K562 (cell line): ENCODE results near the gene ZNF41. TPM values are rescaled to one million over a fixed set of nuclear protein-coding genes. Genes with fewer than 3 reads are reported as not detected.

Experiments used
- ATAC-seq: fragments of 200-7000 bp; cut with Tn5 transposase; 3 replicates; pipeline ENCODE4 v1.9.1; 2020; ENCODE audit warnings: moderate library complexity
- BruUV-seq: library from RNA; stranded (reverse); fragments of 400-500 nt; replicated peaks from 2 replicates; lab custom pipeline; 2021; lab: Mats Ljungman, UMichigan
- CTCF ChIA-PET: fragments of 300-600 bp; formaldehyde crosslinking; extraction: SDS; loops from one replicate; lab custom pipeline; 2021; ENCODE audit warnings: low intra/inter-chr PET ratio; lab: Yijun Ruan, JAX
- POLR2A ChIA-PET: fragments of 300-600, 350-650 bp; sonication (Branson Sonifier 250); formaldehyde crosslinking; extraction: SDS; loops from one replicate; lab custom pipeline; 2021; ENCODE audit warnings: antibody characterized with exemption, inconsistent platforms; lab: Yijun Ruan, JAX
- DNase-seq, 4 experiments: peaks; one replicate each; pipeline versions ENCODE4 v3.0.0 to v3.0.0-alpha.2; 2011 to 2018; ENCODE audit warnings: low spot score in 3 of 4, mixed read lengths in 3 of 4; ENCODE audit errors: extremely low read depth in 1 of 4
- FAIRE-seq: peaks from 2 replicates; lab custom pipeline; 2011; peaks lifted over from hg19 to GRCh38; lab: Jason Lieb, UNC
- H2AFZ ChIP-seq: 2 replicates; pipeline ENCODE4 v1.6.0; 2011; ENCODE audit warnings: low read depth, low read length, control low read depth, inconsistent platforms
- H3K27ac ChIP-seq: fragments of 200-600 bp; 3 replicates; pipeline ENCODE4 v1.8.0; 2011; ENCODE audit warnings: low read depth, mild to moderate bottlenecking, control low read depth, inconsistent platforms, low read length, moderate library complexity, mixed read lengths; ENCODE audit errors: extremely low read depth
- H3K27me3 ChIP-seq, 2 experiments: fragments of 300-600 bp in 1 of 2; 2 replicates in 1 of 2; 3 replicates in 1 of 2; pipeline versions ENCODE4 v1.6.0 to v1.8.0; 2011; ENCODE audit warnings: inconsistent platforms in 2 of 2, low read length in 2 of 2, mild to moderate bottlenecking in 1 of 2, mixed read lengths in 1 of 2, moderate library complexity in 1 of 2; ENCODE audit not compliant: control insufficient read depth in 2 of 2, insufficient read depth in 2 of 2
- H3K36me3 ChIP-seq: fragments of 300-600 bp; 3 replicates; pipeline ENCODE4 v1.8.0; 2011; ENCODE audit warnings: mild to moderate bottlenecking, low read length, inconsistent platforms; ENCODE audit not compliant: control insufficient read depth, insufficient read depth
- H3K4me1 ChIP-seq, 2 experiments: fragments of 200-600 bp in 1 of 2; replicated peaks in 1 of 2; 2 replicates in 1 of 2; 3 replicates in 1 of 2; pipeline versions ENCODE4 v1.5.1 to v1.8.0; 2011; ENCODE audit warnings: inconsistent platforms in 2 of 2, low read length in 2 of 2, mild to moderate bottlenecking in 1 of 2, mixed read lengths in 1 of 2, moderate library complexity in 1 of 2; ENCODE audit not compliant: control insufficient read depth in 2 of 2, insufficient read depth in 2 of 2
- H3K4me2 ChIP-seq: 2 replicates; pipeline ENCODE4 v1.6.1; 2011; ENCODE audit warnings: low read length, control low read depth, inconsistent platforms, mixed read lengths; ENCODE audit not compliant: insufficient read depth
- H3K4me3 ChIP-seq: fragments of 200-600 bp; sonication (generic), shearing (Covaris generic); 2 replicates; pipeline ENCODE4 v1.5.1; 2016; ENCODE audit warnings: control low read depth, inconsistent platforms
- H3K79me2 ChIP-seq: fragments of 200-600 bp; 3 replicates; pipeline ENCODE4 v1.8.0; 2011; ENCODE audit warnings: low read length, inconsistent platforms; ENCODE audit not compliant: control insufficient read depth, insufficient read depth
- H3K9ac ChIP-seq, 2 experiments: 2 replicates each; pipeline versions ENCODE4 v1.6.0 to v1.6.1; 2011; ENCODE audit warnings: low read depth in 2 of 2, low read length in 2 of 2, control low read depth in 1 of 2, inconsistent platforms in 1 of 2, mild to moderate bottlenecking in 1 of 2, mixed read lengths in 1 of 2; ENCODE audit not compliant: insufficient read depth in 1 of 2
- H3K9me1 ChIP-seq: one replicate; pipeline ENCODE4 v1.6.0; 2011; ENCODE audit warnings: inconsistent platforms, mild to moderate bottlenecking, low read length, moderate library complexity; ENCODE audit not compliant: control insufficient read depth, insufficient read depth
- H3K9me3 ChIP-seq: replicated peaks from 2 replicates; pipeline ENCODE4 v1.5.1; 2011; ENCODE audit warnings: low read depth, low read length, inconsistent platforms; ENCODE audit not compliant: control insufficient read depth, insufficient read depth
- H4K20me1 ChIP-seq: replicated peaks from 2 replicates; pipeline ENCODE4 v1.6.1; 2011; ENCODE audit warnings: low read length, inconsistent platforms, mixed read lengths; ENCODE audit not compliant: control insufficient read depth, insufficient read depth
- ASH1L ChIP-seq: fragments of 450-650 bp; IDR thresholded peaks from 2 replicates; pipeline ENCODE4 v1.6.1; 2018; ENCODE audit warnings: borderline replicate concordance, mild to moderate bottlenecking, low read depth; ENCODE audit not compliant: partially characterized antibody
- HOXB6 ChIP-seq: fragments of 250-450 bp; sonication (Bioruptor Pico); IDR thresholded peaks from 2 replicates; pipeline ENCODE4 v1.5.1; 2022; ENCODE audit warnings: mild to moderate bottlenecking, borderline replicate concordance
- L3MBTL2 ChIP-seq: fragments of 450-650 bp; IDR thresholded peaks from 2 replicates; pipeline ENCODE4 v1.6.1; 2016; ENCODE audit warnings: mild to moderate bottlenecking, moderate library complexity
- LCOR ChIP-seq: sonication (generic); formaldehyde crosslinking; IDR thresholded peaks from 2 replicates; pipeline ENCODE4 v1.8.0; 2022; ENCODE audit warnings: mild to moderate bottlenecking, missing genetic modification reagents
- MCM5 ChIP-seq: fragments of 450-650 bp; IDR thresholded peaks from 2 replicates; pipeline ENCODE4 v1.6.1; 2016; ENCODE audit warnings: low read depth
- NFE2L1 ChIP-seq: fragments of 450-650 bp; IDR thresholded peaks from 2 replicates; pipeline ENCODE4 v1.6.1; 2016; ENCODE audit warnings: missing genetic modification characterization, low read depth, mild to moderate bottlenecking, missing compliant biosample characterization, moderate library complexity, borderline replicate concordance
- SAFB2 ChIP-seq: fragments of 200-400 bp; formaldehyde crosslinking; IDR thresholded peaks from 2 replicates; pipeline ENCODE4 v1.6.1; 2018; ENCODE audit warnings: borderline replicate concordance, low read length, low read depth, moderate library complexity; ENCODE audit not compliant: severe bottlenecking
- ZFP36 ChIP-seq: fragments of 150-350 bp; IDR thresholded peaks from 2 replicates; pipeline ENCODE4 v1.6.1; 2018; ENCODE audit warnings: low read length, low read depth; ENCODE audit not compliant: partially characterized antibody
- ZFX ChIP-seq: sonication (generic); formaldehyde crosslinking; IDR thresholded peaks from 2 replicates; pipeline ENCODE4 v1.8.0; 2022; ENCODE audit warnings: mild to moderate bottlenecking, missing genetic modification reagents, moderate library complexity
- ZNF707 ChIP-seq: fragments of 250-450 bp; sonication (Bioruptor Pico); conservative IDR thresholded peaks from 2 replicates; pipeline ENCODE4 v1.8.0; 2022; ENCODE audit warnings: inconsistent platforms, mild to moderate bottlenecking, moderate library complexity
- WGBS: fragments of 100-300 bp; shearing (Covaris generic); methylation state at CpG from one replicate; pipeline ENCODE4 v1.1.6; 2016; ENCODE audit warnings: low coverage, mixed read lengths; ENCODE audit not compliant: insufficient coverage; ENCODE audit errors: missing lambda C conversion rate; 5-methylcytosine and 5-hydroxymethylcytosine counted together
- in situ Hi-C: fragments of 300-500 bp; cut with MboI; formaldehyde crosslinking; loops from 4 replicates; pipeline ENCODE4 v1.15.0; 2018; ENCODE audit warnings: inconsistent platforms, mixed read lengths
- intact Hi-C: fragments of 100-400 bp; cut with micrococcal nuclease; formaldehyde crosslinking; loops from 2 replicates; pipeline ENCODE4 v1.14.2; 2022
- polyA plus RNA-seq, 8 experiments: library from polyadenylated mRNA; depleted of rRNA in 4 of 8; stranded (reverse) in 5 of 8; unstranded in 3 of 8; fragments of >200 nt; fragmentation: Nextera tagmentation in 2 of 8; fragmentation: Illumina TruSeq in 1 of 8; extraction: Ambion mirVana in 2 of 8; extraction: Trizol in 1 of 8; gene quantifications; 2 replicates each; pipeline versions ENCODE4 v1.2.1 to v1.2.3, GENCODE V29; 2011 to 2014; ENCODE audit warnings: inconsistent platforms in 1 of 8, missing spikeins in 1 of 8
- total RNA-seq, 7 experiments: library from RNA; depleted of rRNA in 6 of 7; stranded (reverse); fragments of >200 nt in 6 of 7; fragmentation: Illumina TruSeq in 2 of 7; extraction: Trizol in 2 of 7; gene quantifications; 2 replicates each; pipeline versions ENCODE4 v1.2.1 to v1.2.3, GENCODE V29; 2011 to 2021; ENCODE audit warnings: low replicate concordance in 1 of 7
- TF ChIP-seq, protein P1 (sequence below): fragments of 450-650 bp; formaldehyde crosslinking; conservative IDR thresholded peaks from 2 replicates; pipeline ENCODE4 v1.4.0; 2022; ENCODE audit warnings: mild to moderate bottlenecking, missing genetic modification characterization

The ZNF41 gene
- total and polyA plus RNA-seq, 9 of the 15 experiments (the other 6 are each of a cell fraction or from before 2014, with no cell fraction given) = 0.53 to 8.6 (median 6.6) TPM

DNA sequence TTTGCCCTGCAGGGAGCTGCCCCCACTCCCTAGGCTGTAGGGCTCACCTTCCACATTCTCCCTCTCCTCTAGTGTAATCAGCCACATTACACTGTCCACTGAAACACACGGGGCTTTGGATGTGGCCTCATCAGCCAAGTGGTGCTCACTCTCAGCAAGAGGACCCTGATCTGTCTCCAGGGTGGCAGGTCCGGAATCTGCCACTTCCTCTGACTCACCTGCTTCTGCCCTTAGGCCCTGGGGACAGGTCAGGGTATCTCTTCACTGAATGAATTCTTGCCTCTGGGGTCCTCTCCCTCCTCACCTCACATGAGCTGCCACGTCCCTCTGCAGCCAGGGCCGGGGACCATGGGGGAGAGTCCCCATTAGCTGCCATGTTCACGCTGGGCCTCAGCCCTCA is 15.9 kb downstream of the ZNF41 start:
- H3K27me3 ChIP-seq = no peaks in the 10 kb centered on the region
- H4K20me1 ChIP-seq = no peaks in the 10 kb centered on the region
- no peak for ATAC-seq
- in situ Hi-C loops (no loop called here), intact Hi-C loops (no loop called here)
- no peak overlapping the region for H3K4me3 ChIP-seq
- H3K9me3 ChIP-seq = no peaks in the 10 kb centered on the region
- H2AFZ ChIP-seq = no peak overlapping the region
- BruUV-seq = no TSS peak
- no peak overlapping the region for H3K4me2 ChIP-seq
- H3K79me2 ChIP-seq = no peaks in the 10 kb centered on the region; the same call in 2 of the 3 replicates
- ChIA-PET POLR2A (no interaction called here), CTCF (no interaction called here)
- TF ChIP-seq ZFX (CRISPR knock-in tag) = no peak
- TF ChIP-seq, protein P1, sequence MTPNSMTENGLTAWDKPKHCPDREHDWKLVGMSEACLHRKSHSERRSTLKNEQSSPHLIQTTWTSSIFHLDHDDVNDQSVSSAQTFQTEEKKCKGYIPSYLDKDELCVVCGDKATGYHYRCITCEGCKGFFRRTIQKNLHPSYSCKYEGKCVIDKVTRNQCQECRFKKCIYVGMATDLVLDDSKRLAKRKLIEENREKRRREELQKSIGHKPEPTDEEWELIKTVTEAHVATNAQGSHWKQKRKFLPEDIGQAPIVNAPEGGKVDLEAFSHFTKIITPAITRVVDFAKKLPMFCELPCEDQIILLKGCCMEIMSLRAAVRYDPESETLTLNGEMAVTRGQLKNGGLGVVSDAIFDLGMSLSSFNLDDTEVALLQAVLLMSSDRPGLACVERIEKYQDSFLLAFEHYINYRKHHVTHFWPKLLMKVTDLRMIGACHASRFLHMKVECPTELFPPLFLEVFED = no peak
- no peak for TF ChIP-seq MCM5
- TF ChIP-seq ZFP36 = no peak
- TF ChIP-seq ASH1L = no peak
- no peak for TF ChIP-seq HOXB6 (CRISPR knock-in tag)
- TF ChIP-seq LCOR (CRISPR knock-in tag) = no peak
- no peak for TF ChIP-seq ZNF707
- TF ChIP-seq SAFB2 = no peak
- no peak for TF ChIP-seq NFE2L1
- no peak for TF ChIP-seq L3MBTL2
- H3K36me3 ChIP-seq = peaks cover 7% of the 10 kb centered on the region; the same call in 1 of the 3 replicates
- WGBS = 84% methylated on average over 3 of the region's 5 CpGs
- H3K9me1 ChIP-seq = no peaks in the 10 kb centered on the region
- no peak overlapping the region; a peak in 1 of 4 replicates for H3K9ac ChIP-seq
- DNase-seq = no peak
- H3K4me1 ChIP-seq = no peaks in the 10 kb centered on the region
- no peak for FAIRE-seq
- H3K27ac ChIP-seq = no peak overlapping the region
